ENCODE results near the gene TMEM117.

TMEM117 gene

DNA sequence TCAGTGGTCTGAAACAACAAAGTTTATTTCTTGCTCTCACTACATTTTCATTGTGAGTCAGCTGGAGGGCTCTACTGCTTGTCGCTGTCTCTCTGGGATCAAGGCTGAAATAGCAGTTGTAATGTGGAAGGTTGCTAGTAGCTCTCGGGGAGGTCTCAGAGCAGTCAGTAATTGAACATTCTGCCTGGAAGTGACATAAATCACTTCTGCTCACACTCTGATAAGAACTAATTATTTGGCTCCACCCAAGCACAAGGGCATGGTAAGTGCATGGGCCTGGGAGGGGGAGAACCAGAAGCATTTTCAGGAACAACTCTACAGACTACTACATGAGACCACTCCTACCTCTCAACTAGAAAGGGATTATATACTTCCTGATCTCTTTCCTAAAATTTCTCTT is 128.2 kb downstream of the TMEM117 start:
- no peak for DNase-seq (ENCODE audit: low spot score)

DNA sequence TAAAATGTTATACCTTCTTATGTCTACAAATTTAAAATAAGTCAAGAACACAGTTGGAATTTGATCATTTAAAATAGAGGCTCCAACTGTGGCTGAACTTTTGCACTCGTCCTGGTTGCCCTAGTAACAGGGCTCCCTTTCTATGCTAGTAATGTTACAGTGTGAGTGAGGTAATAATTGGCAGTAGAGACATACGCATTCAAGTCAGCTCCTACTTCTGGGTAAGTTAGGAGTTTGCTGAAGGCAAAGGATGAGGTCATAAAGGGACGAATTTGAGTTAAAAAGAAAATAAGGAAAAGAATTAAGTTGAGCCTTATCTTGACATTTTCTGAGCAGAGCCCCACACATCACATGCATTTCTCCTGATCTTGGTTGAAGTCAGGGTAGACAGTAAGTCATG is 129.1 kb downstream of the TMEM117 start:
- DNase-seq (ENCODE audit: low spot score) = peak; percentile 8

DNA sequence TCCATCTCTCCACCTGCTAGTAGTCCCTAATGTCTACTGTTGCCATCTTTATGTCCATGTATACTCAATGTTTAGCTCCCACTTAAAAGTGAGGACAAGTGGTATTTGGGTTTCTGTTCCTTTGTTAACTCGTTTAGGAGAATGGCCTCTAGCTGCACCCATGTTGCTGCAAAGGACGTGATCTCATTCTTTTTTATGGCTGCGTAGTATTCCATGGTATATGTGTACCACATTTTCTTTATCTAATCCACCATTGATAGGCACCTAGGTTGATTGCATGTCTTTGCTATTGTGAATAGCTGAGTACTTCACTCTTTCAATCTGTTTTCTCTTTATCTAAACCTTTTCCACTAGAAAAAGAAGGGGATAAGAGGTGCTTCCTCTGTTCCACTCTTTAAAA is 130.0 kb downstream of the TMEM117 start:
- no peak for DNase-seq (ENCODE audit: low spot score)

DNA sequence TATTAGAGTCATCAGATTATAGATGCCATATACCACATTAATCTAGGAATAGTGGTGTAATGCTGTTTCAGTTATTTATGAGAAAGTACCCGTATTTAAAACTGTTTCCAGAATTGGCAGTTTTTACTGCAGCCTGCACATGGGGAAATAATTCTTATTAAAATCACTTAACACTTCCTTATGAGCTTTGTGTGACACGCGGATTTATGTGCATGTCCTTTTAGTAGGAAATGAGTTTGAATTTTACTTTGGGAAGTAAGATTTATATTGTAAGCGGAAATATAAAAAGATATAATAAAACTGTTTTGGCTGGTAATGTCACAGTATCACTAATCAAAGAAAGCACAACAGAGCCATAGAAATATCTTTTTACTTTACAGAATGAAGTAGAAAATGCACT is 132.9 kb downstream of the TMEM117 start:
- DNase-seq (ENCODE audit: low spot score) = no peak

DNA sequence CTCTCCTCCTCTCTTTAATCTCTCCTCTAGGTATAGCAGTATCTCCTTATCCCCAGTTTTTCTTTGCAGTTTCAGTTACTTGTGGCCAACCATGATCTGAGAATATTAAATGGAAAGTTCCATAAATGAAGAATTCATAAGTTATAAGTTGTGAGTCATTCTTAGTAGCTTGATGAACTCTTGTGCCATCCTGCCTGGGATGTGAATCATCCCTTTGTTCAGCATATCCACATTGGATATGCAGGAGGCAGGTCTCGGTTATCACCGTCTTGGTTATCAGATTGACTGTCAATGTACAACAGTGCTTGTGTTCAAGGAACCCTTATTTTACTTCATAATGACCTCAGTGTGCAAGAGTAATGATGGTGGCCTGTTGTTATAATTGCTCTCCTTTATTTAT is 134.0 kb downstream of the TMEM117 start:
- DNase-seq (ENCODE audit: low spot score) = no peak

DNA sequence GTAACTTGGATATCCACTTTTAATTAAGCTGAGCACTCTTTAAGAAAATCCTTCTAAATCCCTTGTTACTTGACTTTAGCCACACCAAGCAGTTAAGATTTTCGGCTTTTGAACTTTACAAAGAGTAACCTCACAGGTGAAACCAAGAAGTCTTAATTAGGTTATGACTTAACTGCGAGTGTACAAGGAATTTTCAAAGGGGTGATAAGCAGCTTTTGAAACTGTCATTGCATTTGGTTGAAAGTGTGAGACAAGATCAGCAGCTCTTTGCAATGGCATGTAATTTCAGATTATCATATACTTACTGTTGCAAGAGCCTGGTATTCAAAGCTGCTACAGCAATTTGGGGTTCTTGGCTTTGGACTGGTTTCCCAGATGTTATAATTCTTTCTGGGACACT is 137.5 kb downstream of the TMEM117 start:
- DNase-seq (ENCODE audit: low spot score) = no peak

DNA sequence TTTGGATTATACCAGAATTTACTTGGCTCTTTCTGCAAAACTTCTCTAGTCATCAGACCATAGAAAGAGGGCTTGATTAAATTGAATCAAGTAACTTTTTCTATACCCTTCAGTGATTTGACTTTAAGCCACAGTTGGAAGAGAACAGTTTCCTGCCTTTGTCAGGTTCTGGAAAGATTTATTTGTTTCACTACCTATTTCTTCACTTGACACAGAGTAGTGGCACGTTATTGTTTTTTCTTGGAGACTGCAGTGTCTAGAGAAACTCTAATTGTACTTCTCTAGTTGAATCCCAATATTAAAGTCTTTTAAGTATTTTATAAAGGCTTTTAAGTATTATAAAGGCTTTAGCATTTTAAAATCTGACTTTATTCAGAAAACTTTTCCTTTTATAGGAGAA is 138.1 kb downstream of the TMEM117 start:
- no peak for DNase-seq (ENCODE audit: low spot score)

DNA sequence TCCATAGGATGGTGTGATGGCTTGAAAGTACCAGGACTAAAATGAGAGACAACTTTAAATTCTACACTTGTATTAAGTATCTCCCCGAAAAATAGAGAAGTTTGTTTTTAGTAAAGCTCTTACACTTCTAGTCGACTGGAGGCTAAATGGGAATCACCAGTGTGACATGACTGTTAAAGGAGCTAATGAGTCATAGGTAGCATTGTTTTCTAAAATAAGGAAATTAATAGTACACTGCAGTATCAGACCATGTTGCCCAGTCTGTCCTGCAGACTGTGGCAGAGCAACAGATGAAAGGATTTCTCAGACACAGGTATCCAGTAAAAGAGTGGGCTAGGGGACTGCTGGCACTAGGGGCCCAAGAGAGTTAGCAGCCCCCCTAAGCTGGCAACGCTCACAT is 140.1 kb downstream of the TMEM117 start:
- no peak for DNase-seq (ENCODE audit: low spot score)

DNA sequence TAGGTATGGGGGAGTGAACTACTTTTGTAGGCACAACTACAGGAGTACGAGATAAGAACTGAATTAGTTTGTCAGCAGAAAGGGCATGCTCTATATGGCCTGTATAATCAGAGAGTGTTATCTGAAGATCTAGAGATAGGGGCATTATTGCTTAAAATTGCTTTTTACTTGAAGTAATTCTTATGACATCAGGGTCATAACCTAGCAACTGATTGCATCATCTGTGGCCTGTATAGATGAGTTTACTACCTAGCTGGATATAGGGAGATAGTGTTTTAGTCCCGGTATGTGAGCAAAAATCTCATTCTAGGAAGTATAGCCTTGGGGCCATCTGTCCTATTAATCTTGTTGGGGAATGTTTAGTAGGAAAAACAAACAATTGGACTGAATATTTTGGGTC is 142.7 kb downstream of the TMEM117 start:
- no peak for DNase-seq (ENCODE audit: low spot score)

DNA sequence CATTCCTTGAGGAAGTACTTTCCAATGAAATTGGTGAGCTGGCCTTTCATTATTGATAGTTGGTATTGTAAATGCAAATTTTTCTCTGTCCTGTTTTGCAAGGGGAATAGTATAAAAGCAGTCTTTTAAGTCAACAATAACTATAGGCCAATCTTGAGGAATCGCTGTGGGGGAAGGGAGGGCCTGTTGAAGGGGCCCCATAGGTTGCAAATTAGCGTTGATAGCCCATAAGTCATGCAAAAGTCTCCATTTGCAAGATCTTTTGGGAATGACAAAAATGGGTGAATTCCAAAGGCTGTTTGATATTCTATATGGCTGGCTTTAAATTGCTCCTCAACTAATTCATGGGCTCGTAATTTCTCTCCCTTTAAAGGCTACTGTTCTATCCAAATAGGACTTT is 143.6 kb downstream of the TMEM117 start:
- DNase-seq (ENCODE audit: low spot score) = no peak

DNA sequence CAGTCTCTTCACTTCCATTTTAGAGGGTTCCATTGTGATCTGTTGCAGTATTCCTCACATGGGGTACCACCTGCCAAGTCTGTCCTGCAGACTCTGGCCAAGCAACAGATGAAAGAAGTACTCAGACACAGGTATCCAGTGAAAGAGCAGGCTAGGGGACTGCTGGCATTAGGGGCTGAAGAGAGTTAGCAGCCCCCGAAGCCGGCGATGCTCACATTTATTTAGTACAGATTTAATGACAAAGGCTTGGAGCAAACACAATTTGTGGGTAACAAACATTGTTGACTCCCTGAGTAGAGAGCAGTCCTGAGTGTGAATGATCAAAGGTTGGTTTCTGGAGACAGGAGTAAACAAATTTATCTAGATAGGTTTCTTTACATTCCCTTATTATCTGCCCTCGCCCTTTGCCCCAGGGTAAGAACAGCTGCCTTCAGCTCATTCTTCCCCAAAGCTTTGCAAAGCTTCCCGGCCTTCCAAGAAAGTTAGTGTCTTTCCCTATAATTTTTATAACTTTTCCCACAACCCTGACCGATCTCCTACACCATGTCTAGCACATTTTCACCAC is 144.8 kb downstream of the TMEM117 start:
- no peak for DNase-seq (ENCODE audit: low spot score)

DNA sequence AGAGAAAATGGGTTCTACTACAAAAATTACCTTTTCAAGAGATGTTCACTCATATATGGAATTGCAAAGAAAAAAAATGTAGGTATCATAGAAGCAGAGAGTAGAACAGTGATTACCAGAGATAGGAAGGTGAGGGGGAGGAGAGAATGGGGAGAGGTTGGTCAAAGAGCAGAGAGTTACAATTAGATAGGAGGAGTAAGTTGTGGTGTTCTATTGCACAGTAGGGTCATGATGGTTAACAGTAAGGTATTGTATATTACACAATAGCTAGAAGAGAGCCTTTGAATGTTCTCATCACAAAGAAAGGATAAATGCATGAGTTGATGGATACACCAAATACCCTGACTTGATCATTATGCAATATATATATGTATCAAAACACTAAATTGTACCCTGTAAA is 145.8 kb downstream of the TMEM117 start:
- no peak for DNase-seq (ENCODE audit: low spot score)

DNA sequence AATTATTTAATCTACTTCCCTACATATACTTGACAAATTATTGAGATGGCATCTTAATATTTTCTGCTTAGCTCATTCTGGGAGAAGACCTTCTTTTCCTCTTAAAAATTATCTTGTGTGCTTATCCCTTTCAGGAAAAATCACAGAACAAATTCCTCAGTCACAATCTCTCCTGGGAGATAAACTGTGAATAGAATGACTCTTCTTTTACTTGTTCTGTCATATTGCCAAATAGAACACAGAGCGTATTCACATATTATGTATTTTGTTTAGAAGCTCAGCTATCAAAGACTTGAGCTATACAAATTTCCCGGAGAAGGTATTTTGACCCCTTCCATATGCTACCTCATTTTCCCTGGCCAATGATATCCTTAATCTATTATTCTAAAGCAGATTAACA is 146.7 kb downstream of the TMEM117 start:
- DNase-seq (ENCODE audit: low spot score) = no peak

DNA sequence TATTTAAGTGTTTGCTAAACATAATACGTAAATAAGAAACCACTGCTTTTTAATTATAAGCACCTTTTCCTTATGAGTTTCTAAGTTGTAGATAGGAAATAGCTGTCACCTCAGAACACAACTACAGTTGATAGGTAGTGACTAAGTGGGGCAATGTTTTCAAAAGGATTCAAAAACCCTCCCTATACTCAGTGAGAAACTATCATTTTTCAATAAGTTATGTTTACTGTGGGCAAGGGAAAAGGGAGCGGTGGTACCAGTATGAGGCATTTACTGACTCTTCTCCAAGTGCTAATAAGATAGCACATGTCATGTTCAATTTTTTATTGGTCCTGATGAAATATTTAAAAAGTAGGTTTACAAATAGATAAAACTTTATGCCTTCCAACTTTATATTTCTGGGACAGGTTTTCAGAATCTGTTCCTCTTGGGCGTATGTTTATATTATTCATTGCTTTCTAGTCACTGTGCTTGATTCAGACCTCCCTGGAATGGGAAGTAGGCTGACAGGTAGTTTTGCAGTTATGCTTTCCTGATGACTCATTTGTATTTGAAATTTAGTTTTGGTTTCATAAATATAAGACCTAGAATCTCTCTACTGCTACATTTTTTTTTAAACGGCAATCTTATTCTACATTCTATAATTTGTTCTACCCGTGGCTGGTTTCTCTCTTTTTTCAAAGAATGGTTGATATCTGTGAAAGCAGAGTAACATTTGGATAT is 153.1 kb downstream of the TMEM117 start:
- peak; percentile 11 for DNase-seq (ENCODE audit: low spot score)

DNA sequence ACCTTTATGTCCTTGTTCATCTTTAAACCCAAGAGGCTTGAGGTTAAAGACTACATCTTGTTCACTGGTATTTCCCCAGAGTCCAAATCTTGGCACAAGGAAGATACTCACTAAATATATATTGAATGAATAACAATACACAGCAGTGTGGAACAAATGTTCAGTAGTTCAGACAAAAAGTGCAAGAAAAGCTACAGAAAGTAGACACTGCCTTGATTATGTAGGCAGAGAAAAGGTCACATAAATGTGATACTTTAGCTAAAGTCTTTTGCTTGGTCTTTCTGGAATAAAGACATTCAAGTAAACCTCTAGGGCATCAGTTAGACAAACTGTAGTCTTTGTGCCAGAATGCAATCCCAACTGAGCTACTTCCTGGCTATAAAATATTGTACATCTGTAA is 157.0 kb downstream of the TMEM117 start:
- DNase-seq (ENCODE audit: low spot score) = no peak

DNA sequence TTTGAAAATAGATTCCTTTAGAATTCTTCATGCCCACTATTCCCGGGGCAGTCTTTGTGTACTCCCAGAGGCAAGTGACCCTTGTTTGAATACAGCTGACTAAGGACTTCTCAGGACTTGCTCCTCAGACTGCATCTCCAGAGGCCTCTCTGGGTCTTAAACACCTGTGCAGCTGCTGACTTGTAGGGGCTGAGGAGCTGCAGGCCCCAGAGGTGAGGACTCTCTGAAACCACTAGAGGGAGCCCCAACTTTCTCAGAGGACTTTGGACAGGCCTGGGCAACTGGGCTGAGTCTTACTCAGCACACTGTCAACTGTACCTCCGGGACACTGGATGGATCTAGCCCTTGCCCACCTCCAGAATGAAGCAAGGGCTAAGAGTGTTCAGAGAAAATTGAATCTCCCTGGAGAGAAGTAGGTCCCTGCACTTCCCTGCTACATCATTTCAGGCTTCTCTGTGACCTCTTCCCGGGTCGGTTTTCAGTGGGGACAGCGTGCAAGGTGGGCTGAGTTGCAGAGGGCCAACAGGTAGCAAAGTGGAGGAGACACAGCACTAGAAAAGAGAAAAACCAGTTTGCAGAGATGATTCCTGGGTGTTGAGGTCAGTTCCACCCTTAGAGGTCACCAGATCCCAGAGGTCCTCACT is 164.6 kb downstream of the TMEM117 start:
- peak; percentile 47 for DNase-seq (ENCODE audit: low spot score)

DNA sequence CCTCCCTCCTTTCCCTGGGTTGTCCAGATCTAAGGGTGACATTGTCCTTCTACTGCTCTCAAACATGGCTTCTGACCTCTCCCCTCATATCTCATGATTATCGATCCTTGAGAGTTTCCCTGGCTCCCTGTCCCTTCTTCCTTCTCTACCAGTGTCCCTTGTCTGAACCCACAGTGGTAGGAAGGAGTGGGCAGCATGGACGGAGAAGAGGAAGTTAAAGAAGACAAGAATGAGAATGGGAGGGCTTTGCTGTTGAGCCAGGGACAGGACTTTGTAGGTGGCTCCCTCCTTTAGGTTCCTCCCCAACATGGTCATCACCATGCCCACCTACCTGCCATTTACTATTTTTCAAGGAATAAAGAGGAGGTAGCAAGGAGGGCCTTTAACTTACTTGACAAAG is 166.7 kb downstream of the TMEM117 start:
- DNase-seq (ENCODE audit: low spot score) = no peak

DNA sequence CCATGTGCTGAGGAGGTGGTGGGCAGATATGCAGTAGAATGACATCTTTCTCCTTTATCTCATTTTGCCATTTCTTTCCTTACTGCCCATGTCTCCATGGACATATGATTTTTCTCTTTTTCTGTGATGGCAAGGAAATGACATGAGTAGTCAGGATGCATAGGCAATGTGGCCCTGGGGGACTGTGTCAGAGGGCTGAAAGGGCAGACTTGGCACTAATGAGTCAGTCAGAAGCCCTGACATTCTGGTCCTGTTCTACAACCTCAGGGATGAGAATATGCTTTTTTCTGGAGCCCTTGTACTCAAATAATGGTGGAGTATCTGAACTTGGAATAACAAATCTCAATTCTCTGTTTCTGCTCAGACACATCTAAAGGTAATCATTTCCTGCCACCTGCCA is 167.8 kb downstream of the TMEM117 start:
- no peak for DNase-seq (ENCODE audit: low spot score)

DNA sequence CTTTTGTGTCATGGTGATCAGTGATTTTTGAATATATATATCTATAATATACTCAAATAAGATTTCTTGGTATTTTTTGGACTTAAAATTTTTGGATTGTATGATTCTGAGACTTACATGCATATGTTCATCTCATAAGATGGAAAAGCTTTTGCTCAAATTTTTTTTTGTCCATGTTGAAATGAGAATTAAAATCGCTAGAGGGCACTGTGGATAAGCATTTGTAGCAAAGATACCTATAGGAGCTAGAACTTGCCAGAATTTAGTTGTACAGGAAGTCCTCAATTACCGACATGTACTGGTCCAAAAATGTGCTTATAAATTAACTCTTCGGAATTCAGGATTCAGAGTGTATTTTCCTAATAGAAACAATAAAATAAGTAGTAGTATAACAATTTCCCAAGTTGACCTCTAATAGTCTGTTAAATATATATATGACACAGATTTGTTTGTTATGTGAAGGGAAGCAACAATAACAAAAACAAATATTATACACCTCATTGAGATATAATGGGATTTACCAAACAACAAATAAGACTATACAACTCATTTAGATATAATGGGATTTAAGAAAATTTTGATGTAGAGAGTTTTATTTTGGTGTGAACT is 179.6 kb downstream of the TMEM117 start:
- peak; percentile 27 for DNase-seq (ENCODE audit: low spot score)

DNA sequence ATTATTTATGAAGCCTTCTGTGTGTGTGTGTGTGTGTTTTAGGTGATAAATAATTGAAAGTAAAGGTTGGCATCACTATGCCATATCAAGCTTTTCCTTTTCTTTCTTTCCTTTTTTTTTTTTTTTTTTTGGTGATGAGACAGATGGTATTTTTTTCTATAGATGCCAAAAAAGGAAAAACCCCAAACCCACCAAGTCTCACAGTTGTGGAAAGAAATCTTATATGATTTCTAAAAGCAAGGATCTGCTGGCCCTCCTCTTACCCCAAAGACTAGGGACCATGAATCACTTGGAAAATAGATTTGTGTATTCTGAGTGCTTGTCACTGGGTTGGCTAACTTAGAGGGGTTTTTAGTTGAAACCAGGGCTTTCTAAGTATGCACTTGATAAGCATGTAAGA is 181.3 kb downstream of the TMEM117 start:
- DNase-seq (ENCODE audit: low spot score) = no peak

DNA sequence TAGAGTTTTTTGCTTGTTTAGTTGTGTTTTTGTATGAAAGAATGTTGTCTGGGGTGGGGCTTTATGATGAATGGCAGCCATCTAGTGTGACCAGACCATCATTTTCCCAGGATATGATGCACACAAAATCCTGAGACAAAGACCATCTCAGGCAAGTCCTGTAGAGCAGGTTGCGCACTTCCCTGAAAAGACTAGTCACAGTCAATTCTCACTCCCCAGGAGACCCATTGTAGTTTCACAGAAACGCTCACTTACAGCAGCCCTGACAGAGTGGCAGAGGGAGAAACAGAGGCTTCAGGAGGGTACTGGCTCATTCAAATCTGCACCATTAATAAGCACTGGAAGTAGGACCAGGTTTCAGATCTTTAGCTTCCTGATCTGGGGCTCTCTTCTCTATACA is 183.2 kb downstream of the TMEM117 start:
- DNase-seq (ENCODE audit: low spot score) = no peak

DNA sequence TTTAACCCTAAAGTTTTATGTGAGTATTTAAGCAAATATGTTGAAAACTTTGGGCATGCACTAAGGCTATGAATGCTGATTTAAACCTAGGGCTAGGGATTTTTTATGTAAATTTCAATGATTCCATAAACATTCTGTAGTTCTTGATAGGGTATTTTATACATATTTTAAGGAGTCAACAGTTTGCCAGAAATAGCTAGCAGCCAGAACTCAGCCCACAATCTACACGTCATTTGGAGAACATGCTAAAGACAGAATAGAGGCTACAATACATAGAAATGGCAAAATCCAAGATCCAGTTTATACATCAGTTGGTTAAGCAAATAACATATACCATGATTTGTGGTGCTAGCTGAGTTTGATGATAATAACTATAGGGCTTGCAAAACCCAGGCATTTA is 184.7 kb downstream of the TMEM117 start:
- no peak for DNase-seq (ENCODE audit: low spot score)

DNA sequence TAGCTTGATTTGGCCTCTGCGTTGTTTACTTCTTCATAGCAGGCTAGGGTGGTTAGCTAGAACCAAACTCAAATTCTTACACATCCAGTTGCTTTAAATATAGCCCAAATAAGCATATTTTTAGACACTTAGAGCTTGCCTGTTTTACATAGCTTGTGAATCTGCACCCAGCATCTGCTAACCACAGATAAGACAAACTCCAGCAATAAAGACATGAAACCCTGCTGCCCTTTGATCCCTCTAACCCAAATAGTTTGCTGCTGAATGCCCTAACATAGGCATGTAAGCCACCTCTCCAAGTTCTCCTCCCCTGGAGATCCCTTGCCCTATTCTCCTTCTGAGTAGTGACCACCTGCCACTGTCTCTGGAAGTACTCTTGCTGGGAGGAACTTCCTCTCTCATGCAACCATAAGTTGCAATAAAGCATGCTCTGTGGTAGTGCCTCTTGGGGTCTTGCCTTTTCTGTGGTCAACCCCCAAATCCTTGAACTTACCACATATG is 185.6 kb downstream of the TMEM117 start:
- DNase-seq (ENCODE audit: low spot score) = no peak

All from AG08396 (cell line).